HepG2 (cell line): ENCODE data around the gene RAB24. TPM values are rescaled to one million over a fixed set of nuclear protein-coding genes. Genes with fewer than 3 reads are reported as not detected.

Experiments
- AGO2 ChIP-seq: fragments of 200-400 bp; formaldehyde crosslinking; optimal IDR thresholded peaks from 2 replicates; pipeline ENCODE3; 2017; ENCODE audit warnings: mild to moderate bottlenecking, low read depth, low read length, moderate library complexity
- DNMT1 ChIP-seq: sonication (generic); formaldehyde crosslinking; IDR thresholded peaks from 2 replicates; pipeline ENCODE4 v1.5.1; 2020; ENCODE audit warnings: mild to moderate bottlenecking, missing genetic modification reagents
- ELF1 ChIP-seq: sonication (generic); formaldehyde crosslinking; IDR thresholded peaks from 2 replicates; pipeline ENCODE4 v1.4.0; 2020; ENCODE audit warnings: missing genetic modification reagents
- FOXM1 ChIP-seq: sonication (generic); formaldehyde crosslinking; IDR thresholded peaks from 2 replicates; pipeline ENCODE4 v1.5.0; 2020; ENCODE audit warnings: missing genetic modification reagents
- KMT2B ChIP-seq: IDR thresholded peaks from 2 replicates; pipeline ENCODE4 v1.6.1; 2016; ENCODE audit warnings: missing genetic modification reagents, missing compliant biosample characterization
- MEF2D ChIP-seq: sonication (generic); formaldehyde crosslinking; IDR thresholded peaks from 2 replicates; pipeline ENCODE4 v1.5.1; 2020; ENCODE audit warnings: mild to moderate bottlenecking, missing genetic modification reagents
- NCOA1 ChIP-seq: sonication (generic); formaldehyde crosslinking; IDR thresholded peaks from 2 replicates; pipeline ENCODE4 v1.9.0; 2021; ENCODE audit warnings: missing genetic modification reagents
- PCBP2 ChIP-seq: fragments of 200-400 bp; formaldehyde crosslinking; optimal IDR thresholded peaks from 2 replicates; pipeline ENCODE3; 2018; ENCODE audit warnings: low read length, low read depth; ENCODE audit not compliant: poor library complexity, severe bottlenecking
- RARA ChIP-seq: IDR thresholded peaks from 2 replicates; pipeline ENCODE4 v1.6.1; 2016; ENCODE audit warnings: missing genetic modification reagents, missing compliant biosample characterization
- SP2 ChIP-seq: sonication (generic); formaldehyde crosslinking; IDR thresholded peaks from 2 replicates; pipeline ENCODE4 v1.5.1; 2020; ENCODE audit warnings: mild to moderate bottlenecking, missing genetic modification reagents
- ZBTB42 ChIP-seq: sonication (generic); formaldehyde crosslinking; IDR thresholded peaks from 2 replicates; pipeline ENCODE4 v1.5.0; 2020; ENCODE audit warnings: mild to moderate bottlenecking, missing genetic modification reagents
- ZEB1 ChIP-seq: IDR thresholded peaks from 2 replicates; pipeline ENCODE4 v1.6.1; 2012; ENCODE audit warnings: mild to moderate bottlenecking, low read depth, inconsistent platforms; ENCODE audit not compliant: insufficient replicate concordance
- ZKSCAN8 ChIP-seq: IDR thresholded peaks from 2 replicates; pipeline ENCODE4 v1.6.1; 2016; ENCODE audit warnings: borderline replicate concordance, missing genetic modification reagents, missing compliant biosample characterization
- ZNF329 ChIP-seq: sonication (generic); formaldehyde crosslinking; IDR thresholded peaks from 2 replicates; pipeline ENCODE4 v1.9.0; 2021; ENCODE audit warnings: low read depth, mild to moderate bottlenecking, missing genetic modification reagents
- ZNF614 ChIP-seq: IDR thresholded peaks from 2 replicates; pipeline ENCODE4 v1.6.1; 2018; ENCODE audit warnings: missing biosample characterization, missing genetic modification reagents, inconsistent platforms, borderline replicate concordance
- ZNF740 ChIP-seq: sonication (generic); formaldehyde crosslinking; IDR thresholded peaks from 2 replicates; pipeline ENCODE4 v1.4.0; 2020; ENCODE audit warnings: missing genetic modification reagents
- ZNF792 ChIP-seq: IDR thresholded peaks from 2 replicates; pipeline ENCODE4 v1.6.1; 2016
- ZSCAN31 ChIP-seq: sonication (generic); formaldehyde crosslinking; IDR thresholded peaks from 2 replicates; pipeline ENCODE4 v1.5.0; 2020; ENCODE audit warnings: low read depth, mild to moderate bottlenecking, missing genetic modification reagents
- polyA plus RNA-seq, 8 experiments: library from polyadenylated mRNA; depleted of rRNA in 3 of 8; stranded (reverse) in 7 of 8; unstranded in 1 of 8; fragments of >200 nt; fragmentation: Illumina TruSeq in 4 of 8; extraction: Trizol in 4 of 8; gene quantifications; 2 replicates each; pipeline versions ENCODE4 v1.2.1 to v1.2.3, GENCODE V29; 2011 to 2016; ENCODE audit warnings: low read depth in 4 of 8, missing spikeins in 1 of 8, mixed read lengths in 1 of 8; ENCODE audit not compliant: insufficient read depth in 1 of 8
- total RNA-seq, 5 experiments: library from RNA; depleted of rRNA; stranded (reverse); fragments of >200 nt; fragmentation: Illumina TruSeq; extraction: Trizol; gene quantifications; 2 replicates each; pipeline ENCODE4 v1.2.3, GENCODE V29; 2016; ENCODE audit warnings: low read depth in 1 of 5
- TF ChIP-seq, protein P1 (sequence below): sonication (generic); formaldehyde crosslinking; IDR thresholded peaks from 2 replicates; pipeline ENCODE4 v1.8.1; 2023; ENCODE audit warnings: mild to moderate bottlenecking, moderate library complexity, missing genetic modification reagents
- TF ChIP-seq, protein P2 (sequence below): sonication (generic); formaldehyde crosslinking; IDR thresholded peaks from 2 replicates; pipeline ENCODE4 v1.4.0; 2020; ENCODE audit warnings: mild to moderate bottlenecking, missing genetic modification reagents
- TF ChIP-seq, protein P3 (sequence below), 2 experiments: sonication (generic) in 1 of 2; formaldehyde crosslinking in 1 of 2; IDR thresholded peaks; 2 replicates each; pipeline versions ENCODE4 v1.4.0 to v1.6.1; 2018 to 2020; ENCODE audit warnings: missing genetic modification reagents in 2 of 2, borderline replicate concordance in 1 of 2, low read depth in 1 of 2, mild to moderate bottlenecking in 1 of 2, missing biosample characterization in 1 of 2
- TF ChIP-seq, protein P4 (sequence below): IDR thresholded peaks from 2 replicates; pipeline ENCODE4 v1.6.1; 2016
- TF ChIP-seq, protein P5 (sequence below): sonication (generic); formaldehyde crosslinking; IDR thresholded peaks from 2 replicates; pipeline ENCODE4 v1.4.0; 2020; ENCODE audit warnings: mild to moderate bottlenecking, missing genetic modification reagents

The RAB24 gene
- total and polyA plus RNA-seq, 2 of the 13 experiments (the other 11 are each of a cell fraction or from before 2014, with no cell fraction given), result 22.9 to 63.7 TPM

DNA sequence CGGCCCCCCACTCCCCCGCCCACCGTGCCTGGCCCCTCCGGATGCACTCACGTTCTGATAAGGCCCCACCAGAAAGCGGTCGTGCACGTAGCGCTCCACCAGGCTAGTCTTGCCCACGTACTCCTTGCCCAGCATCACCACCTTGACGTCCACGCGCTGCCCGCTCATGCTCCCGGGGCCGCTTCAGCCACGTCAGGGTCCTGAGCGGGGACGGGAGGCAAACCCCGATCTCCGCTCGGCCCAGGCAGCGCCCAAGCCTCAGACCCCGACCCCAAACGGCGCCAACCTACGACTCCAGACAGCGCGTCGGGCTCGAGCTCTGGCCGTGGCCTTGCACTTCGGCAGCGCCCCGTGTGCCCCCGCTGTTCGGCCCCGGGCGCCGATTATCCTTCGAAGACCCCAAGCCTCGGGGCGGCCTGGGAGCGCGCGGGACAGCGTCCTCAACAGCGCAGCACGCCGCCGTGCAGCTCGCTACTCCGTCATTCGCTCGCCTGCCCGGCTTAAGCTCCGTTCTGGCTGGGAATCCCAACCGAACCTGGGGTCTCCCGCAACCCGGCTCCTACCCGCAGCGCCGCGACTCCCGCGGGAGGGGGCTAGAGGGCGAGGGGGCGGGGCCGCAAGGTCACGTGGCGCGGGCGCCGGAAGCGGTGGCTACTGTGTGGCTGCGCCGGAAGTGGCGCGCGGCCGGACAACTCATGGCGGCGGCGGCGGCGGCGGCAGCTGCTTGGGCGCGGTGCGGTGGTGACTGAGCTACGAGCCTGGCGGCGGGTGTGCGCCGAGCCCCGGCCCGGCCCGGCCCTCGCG, at the start of gene RAB24, which contains the start of gene PRELID1 (continued):
- TF ChIP-seq ZKSCAN8 (CRISPR knock-in tag) (no peak), ZNF329 (peak; percentile 43; the same call in 1 of the 2 replicates), ZEB1 (no peak), KMT2B (CRISPR knock-in tag) (0 out of 2 replicates have a peak, but pooled peaks have one; percentile 71), DNMT1 (CRISPR knock-in tag) (peak; percentile 33; the same call in 1 of the 2 replicates), ZBTB42 (CRISPR knock-in tag) (no peak), ZNF740 (CRISPR knock-in tag) (no peak), RARA (CRISPR knock-in tag) (peak; percentile 11; the same call in 1 of the 2 replicates), MEF2D (CRISPR knock-in tag) (peak; percentile 72), AGO2 (peak; percentile 71), PCBP2 (no peak), FOXM1 (CRISPR knock-in tag) (no peak; the same call in 1 of the 2 replicates), NCOA1 (CRISPR knock-in tag) (peak; percentile 85; the same call in 1 of the 2 replicates), SP2 (peak; percentile 63), ZNF614 (CRISPR knock-in tag) (no peak), ELF1 (CRISPR knock-in tag) (no peak; the same call in 1 of the 2 replicates), ZSCAN31 (CRISPR knock-in tag) (0 out of 2 replicates have a peak, but pooled peaks have one; percentile 9), ZNF792 (CRISPR knock-in tag) (peak; percentile 5; the same call in 1 of the 2 replicates)
- TF ChIP-seq, protein P1, sequence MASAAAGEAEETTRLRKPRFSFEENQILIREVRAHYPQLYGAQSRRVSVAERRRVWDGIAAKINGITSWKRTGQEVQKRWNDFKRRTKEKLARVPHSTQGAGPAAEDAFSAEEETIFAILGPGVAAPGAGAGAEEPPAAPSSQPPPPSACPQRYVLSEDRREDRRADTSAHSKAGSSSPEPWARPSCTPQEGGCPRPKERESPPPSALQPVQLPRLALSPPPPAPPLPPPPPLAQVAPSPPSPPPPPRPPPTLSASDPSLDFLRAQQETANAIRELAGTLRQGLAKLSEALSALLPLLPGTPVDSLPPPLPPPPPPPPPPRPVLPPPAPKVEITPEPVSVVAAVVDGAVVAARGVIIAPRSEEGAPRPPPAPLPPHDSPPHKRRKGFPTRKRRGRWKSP (CRISPR knock-in tag), result peak; percentile 94
- TF ChIP-seq, protein P2, sequence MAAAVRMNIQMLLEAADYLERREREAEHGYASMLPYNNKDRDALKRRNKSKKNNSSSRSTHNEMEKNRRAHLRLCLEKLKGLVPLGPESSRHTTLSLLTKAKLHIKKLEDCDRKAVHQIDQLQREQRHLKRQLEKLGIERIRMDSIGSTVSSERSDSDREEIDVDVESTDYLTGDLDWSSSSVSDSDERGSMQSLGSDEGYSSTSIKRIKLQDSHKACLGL (CRISPR knock-in tag), result peak; percentile 94
- TF ChIP-seq, protein P3, sequence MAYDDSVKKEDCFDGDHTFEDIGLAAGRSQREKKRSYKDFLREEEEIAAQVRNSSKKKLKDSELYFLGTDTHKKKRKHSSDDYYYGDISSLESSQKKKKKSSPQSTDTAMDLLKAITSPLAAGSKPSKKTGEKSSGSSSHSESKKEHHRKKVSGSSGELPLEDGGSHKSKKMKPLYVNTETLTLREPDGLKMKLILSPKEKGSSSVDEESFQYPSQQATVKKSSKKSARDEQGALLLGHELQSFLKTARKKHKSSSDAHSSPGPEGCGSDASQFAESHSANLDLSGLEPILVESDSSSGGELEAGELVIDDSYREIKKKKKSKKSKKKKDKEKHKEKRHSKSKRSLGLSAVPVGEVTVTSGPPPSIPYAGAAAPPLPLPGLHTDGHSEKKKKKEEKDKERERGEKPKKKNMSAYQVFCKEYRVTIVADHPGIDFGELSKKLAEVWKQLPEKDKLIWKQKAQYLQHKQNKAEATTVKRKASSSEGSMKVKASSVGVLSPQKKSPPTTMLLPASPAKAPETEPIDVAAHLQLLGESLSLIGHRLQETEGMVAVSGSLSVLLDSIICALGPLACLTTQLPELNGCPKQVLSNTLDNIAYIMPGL (CRISPR knock-in tag; IDR thresholded peaks at IDR 0.05; ENCODE audit: borderline replicate concordance in 1 of 2, low read depth in 1 of 2), result peak; percentile 89 to 93
- TF ChIP-seq, protein P4, sequence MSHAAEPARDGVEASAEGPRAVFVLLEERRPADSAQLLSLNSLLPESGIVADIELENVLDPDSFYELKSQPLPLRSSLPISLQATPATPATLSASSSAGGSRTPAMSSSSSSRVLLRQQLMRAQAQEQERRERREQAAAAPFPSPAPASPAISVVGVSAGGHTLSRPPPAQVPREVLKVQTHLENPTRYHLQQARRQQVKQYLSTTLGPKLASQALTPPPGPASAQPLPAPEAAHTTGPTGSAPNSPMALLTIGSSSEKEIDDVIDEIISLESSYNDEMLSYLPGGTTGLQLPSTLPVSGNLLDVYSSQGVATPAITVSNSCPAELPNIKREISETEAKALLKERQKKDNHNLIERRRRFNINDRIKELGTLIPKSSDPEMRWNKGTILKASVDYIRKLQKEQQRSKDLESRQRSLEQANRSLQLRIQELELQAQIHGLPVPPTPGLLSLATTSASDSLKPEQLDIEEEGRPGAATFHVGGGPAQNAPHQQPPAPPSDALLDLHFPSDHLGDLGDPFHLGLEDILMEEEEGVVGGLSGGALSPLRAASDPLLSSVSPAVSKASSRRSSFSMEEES (CRISPR knock-in tag), result peak; percentile 49; the same call in 1 of the 2 replicates
- TF ChIP-seq, protein P5, sequence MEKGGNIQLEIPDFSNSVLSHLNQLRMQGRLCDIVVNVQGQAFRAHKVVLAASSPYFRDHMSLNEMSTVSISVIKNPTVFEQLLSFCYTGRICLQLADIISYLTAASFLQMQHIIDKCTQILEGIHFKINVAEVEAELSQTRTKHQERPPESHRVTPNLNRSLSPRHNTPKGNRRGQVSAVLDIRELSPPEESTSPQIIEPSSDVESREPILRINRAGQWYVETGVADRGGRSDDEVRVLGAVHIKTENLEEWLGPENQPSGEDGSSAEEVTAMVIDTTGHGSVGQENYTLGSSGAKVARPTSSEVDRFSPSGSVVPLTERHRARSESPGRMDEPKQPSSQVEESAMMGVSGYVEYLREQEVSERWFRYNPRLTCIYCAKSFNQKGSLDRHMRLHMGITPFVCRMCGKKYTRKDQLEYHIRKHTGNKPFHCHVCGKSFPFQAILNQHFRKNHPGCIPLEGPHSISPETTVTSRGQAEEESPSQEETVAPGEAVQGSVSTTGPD (CRISPR knock-in tag), result no peak
